ENCODE results near the gene NCF2. TPM values are rescaled to one million over a fixed set of nuclear protein-coding genes. Genes with fewer than 3 reads are reported as not detected.

The NCF2 gene
- total RNA-seq, 1 experiment from 2014 or later: 0.10 TPM

DNA sequence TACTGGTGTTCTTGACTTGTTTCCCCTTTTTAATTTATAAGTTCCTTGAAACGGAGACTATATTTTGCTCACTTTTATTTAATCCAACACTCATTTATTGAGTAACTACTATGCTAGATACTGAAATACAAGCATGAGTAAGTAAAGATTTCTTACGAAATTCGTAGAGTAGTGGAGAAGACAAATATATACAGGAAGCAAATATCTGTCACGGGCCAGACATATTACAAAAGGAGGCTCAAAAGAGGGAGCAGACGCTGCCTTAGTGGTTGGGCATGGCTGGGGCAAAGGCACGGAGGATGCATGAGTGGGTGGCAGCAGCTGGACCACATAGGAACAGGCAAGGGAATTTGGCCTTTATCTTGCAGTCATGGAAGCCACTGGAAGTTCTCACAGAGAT is 6.8 kb downstream of the NCF2 start:
- in situ Hi-C loops (cut with HindIII; ENCODE audit: low pct_unique_long_range_greater_than_20kb, low sequenced_read_pairs): no loop called here
- Histone ChIP-seq H3K4me3 (ENCODE audit: low read depth in 2 of 2, low read length in 2 of 2) (no peak overlapping the region), H3K4me1 (ENCODE audit: control insufficient read depth, insufficient read depth, low read length) (no peaks in the 10 kb centered on the region), H3K27ac (ENCODE audit: low read length) (no peak overlapping the region), H3K9me3 (ENCODE audit: control insufficient read depth, insufficient read depth, low read depth, low read length) (no peaks in the 10 kb centered on the region), H3K27me3 (ENCODE audit: control insufficient read depth, insufficient read depth, low read length) (no peaks in the 10 kb centered on the region), H3K36me3 (ENCODE audit: control insufficient read depth, insufficient read depth, low read length) (no peaks in the 10 kb centered on the region)
- intact Hi-C loops (cut with micrococcal nuclease; ENCODE audit: unreplicated experiment): no loop called here
- ATAC-seq (no peak), DNase-seq (ENCODE audit: low read depth, low spot score) (no peak)
- CTCF ChIA-PET: no interaction called here
- BruUV-seq (replicated peaks): no TSS peak
- TF ChIP-seq SIN3A (IDR thresholded peaks at IDR 0.05; ENCODE audit: borderline replicate concordance, insufficient read depth, low read depth, low read length) (no peak), TCF7L2 (IDR thresholded peaks at IDR 0.05; ENCODE audit: low read depth, low read length) (no peak), POLR2AphosphoS5 (IDR thresholded peaks at IDR 0.05; ENCODE audit: low read depth, low read length) (no peak)
- TF ChIP-seq, protein P1, sequence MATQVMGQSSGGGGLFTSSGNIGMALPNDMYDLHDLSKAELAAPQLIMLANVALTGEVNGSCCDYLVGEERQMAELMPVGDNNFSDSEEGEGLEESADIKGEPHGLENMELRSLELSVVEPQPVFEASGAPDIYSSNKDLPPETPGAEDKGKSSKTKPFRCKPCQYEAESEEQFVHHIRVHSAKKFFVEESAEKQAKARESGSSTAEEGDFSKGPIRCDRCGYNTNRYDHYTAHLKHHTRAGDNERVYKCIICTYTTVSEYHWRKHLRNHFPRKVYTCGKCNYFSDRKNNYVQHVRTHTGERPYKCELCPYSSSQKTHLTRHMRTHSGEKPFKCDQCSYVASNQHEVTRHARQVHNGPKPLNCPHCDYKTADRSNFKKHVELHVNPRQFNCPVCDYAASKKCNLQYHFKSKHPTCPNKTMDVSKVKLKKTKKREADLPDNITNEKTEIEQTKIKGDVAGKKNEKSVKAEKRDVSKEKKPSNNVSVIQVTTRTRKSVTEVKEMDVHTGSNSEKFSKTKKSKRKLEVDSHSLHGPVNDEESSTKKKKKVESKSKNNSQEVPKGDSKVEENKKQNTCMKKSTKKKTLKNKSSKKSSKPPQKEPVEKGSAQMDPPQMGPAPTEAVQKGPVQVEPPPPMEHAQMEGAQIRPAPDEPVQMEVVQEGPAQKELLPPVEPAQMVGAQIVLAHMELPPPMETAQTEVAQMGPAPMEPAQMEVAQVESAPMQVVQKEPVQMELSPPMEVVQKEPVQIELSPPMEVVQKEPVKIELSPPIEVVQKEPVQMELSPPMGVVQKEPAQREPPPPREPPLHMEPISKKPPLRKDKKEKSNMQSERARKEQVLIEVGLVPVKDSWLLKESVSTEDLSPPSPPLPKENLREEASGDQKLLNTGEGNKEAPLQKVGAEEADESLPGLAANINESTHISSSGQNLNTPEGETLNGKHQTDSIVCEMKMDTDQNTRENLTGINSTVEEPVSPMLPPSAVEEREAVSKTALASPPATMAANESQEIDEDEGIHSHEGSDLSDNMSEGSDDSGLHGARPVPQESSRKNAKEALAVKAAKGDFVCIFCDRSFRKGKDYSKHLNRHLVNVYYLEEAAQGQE (IDR thresholded peaks at IDR 0.05; ENCODE audit: insufficient read depth in 1 of 2, low read depth in 2 of 2, low read length in 1 of 2): no peak
- TF ChIP-seq, protein P2, sequence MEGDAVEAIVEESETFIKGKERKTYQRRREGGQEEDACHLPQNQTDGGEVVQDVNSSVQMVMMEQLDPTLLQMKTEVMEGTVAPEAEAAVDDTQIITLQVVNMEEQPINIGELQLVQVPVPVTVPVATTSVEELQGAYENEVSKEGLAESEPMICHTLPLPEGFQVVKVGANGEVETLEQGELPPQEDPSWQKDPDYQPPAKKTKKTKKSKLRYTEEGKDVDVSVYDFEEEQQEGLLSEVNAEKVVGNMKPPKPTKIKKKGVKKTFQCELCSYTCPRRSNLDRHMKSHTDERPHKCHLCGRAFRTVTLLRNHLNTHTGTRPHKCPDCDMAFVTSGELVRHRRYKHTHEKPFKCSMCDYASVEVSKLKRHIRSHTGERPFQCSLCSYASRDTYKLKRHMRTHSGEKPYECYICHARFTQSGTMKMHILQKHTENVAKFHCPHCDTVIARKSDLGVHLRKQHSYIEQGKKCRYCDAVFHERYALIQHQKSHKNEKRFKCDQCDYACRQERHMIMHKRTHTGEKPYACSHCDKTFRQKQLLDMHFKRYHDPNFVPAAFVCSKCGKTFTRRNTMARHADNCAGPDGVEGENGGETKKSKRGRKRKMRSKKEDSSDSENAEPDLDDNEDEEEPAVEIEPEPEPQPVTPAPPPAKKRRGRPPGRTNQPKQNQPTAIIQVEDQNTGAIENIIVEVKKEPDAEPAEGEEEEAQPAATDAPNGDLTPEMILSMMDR (IDR thresholded peaks at IDR 0.05): no peak
- POLR2A ChIA-PET: no interaction called here

DNA sequence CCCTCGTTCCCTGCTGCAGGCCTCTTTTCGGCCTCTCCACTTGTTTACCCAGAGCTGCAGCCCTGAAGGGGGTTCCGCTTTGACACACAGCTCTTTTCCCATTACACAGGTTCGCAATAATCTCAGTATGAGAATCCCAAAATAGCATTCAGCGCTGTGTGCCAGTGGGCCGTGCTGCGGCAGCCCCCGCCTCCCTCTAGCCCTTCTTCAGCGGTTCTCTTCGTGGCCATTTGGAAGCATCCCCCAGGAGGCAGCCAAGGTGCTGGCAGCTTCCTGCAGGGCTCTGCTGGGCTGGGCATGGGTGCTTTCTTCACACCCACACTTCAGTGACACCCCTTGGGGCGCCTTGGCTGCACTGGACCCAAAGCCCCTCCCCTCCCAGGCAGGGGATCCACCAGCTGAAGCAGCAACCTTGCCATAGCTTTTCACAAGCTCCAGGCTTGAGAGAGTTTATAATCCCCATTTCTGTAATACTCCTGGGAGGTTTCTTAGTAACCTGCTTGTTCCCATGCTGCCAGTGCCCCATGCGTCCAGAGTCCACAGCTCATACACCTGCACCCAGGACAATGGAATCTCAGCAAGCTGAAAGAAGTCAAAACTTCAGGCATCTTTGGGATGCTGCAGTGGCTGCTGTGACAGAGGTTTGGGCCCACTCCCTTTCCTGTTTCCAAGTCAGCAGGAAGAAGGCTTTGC is 8.1 kb downstream of the NCF2 start:
- DNase-seq (ENCODE audit: low read depth, low spot score): no peak
- in situ Hi-C loops (cut with HindIII; ENCODE audit: low pct_unique_long_range_greater_than_20kb, low sequenced_read_pairs): no loop called here
- intact Hi-C loops (cut with micrococcal nuclease; ENCODE audit: unreplicated experiment): no loop called here
- H3K9me3 ChIP-seq (ENCODE audit: control insufficient read depth, insufficient read depth, low read depth, low read length): no peaks in the 10 kb centered on the region
- no peak overlapping the region for H3K4me3 ChIP-seq (ENCODE audit: low read depth in 2 of 2, low read length in 2 of 2)
- ChIA-PET CTCF (no interaction called here), POLR2A (no interaction called here)
- H3K4me1 ChIP-seq (ENCODE audit: control insufficient read depth, insufficient read depth, low read length): no peaks in the 10 kb centered on the region
- BruUV-seq (replicated peaks): no TSS peak
- H3K27me3 ChIP-seq (ENCODE audit: control insufficient read depth, insufficient read depth, low read length): no peaks in the 10 kb centered on the region
- ATAC-seq: no peak
- H3K27ac ChIP-seq (ENCODE audit: low read length): no peak overlapping the region
- TF ChIP-seq POLR2AphosphoS5 (IDR thresholded peaks at IDR 0.05; ENCODE audit: low read depth, low read length) (no peak), TCF7L2 (IDR thresholded peaks at IDR 0.05; ENCODE audit: low read depth, low read length) (no peak), SIN3A (IDR thresholded peaks at IDR 0.05; ENCODE audit: borderline replicate concordance, insufficient read depth, low read depth, low read length) (no peak)
- TF ChIP-seq, protein P2 (IDR thresholded peaks at IDR 0.05): no peak
- TF ChIP-seq, protein P1 (IDR thresholded peaks at IDR 0.05; ENCODE audit: insufficient read depth in 1 of 2, low read depth in 2 of 2, low read length in 1 of 2): no peak
- no peaks in the 10 kb centered on the region for H3K36me3 ChIP-seq (ENCODE audit: control insufficient read depth, insufficient read depth, low read length)

Measured in Panc1 (cell line).